Transverse colon (tissue), 4 donors: Measurements from ENCODE around the gene THADA. TPM values are rescaled to one million over a fixed set of nuclear protein-coding genes. Genes with fewer than 3 reads are reported as not detected.
"Not testable (repeated sequence)": the region's sequence is repeated elsewhere in the genome, so short reads cannot be mapped to it uniquely, and the experiment has no call there.

ENCODE experiments used
- DNase-seq: peaks from one replicate; pipeline ENCODE4 v3.0.0-alpha.2; 2019
- H3K27ac ChIP-seq, 4 donors: fragments of 200-600 bp; sonication (generic); 2 replicates each; pipeline ENCODE4 v1.5.1; 2016 to 2018; ENCODE audit warnings: inconsistent platforms in 4 of 4
- H3K27me3 ChIP-seq: fragments of 200-600 bp; sonication (generic); 2 replicates; pipeline ENCODE4 v1.5.1; 2017; ENCODE audit warnings: inconsistent platforms
- H3K36me3 ChIP-seq, 4 donors: fragments of 200-600 bp; sonication (generic); 2 replicates each; pipeline ENCODE4 v1.5.1; 2017 to 2019; ENCODE audit warnings: inconsistent platforms in 4 of 4
- H3K4me1 ChIP-seq, 4 donors: fragments of 200-600 bp; sonication (generic); 2 replicates each; pipeline ENCODE4 v1.5.1; 2017 to 2020; ENCODE audit warnings: inconsistent platforms in 4 of 4
- H3K4me3 ChIP-seq, 4 donors: fragments of 200-600 bp; sonication (generic); 1 replicate in 1 of 4; 2 replicates in 3 of 4; pipeline versions ENCODE4 v1.5.1 to v1.6.1; 2017 to 2019; ENCODE audit warnings: inconsistent platforms in 4 of 4
- H3K9me3 ChIP-seq, 2 donors: fragments of 200-600 bp; sonication (generic); 2 replicates each; pipeline ENCODE4 v1.5.1; 2017 to 2019; ENCODE audit warnings: inconsistent platforms in 2 of 2
- CTCF ChIP-seq, 5 experiments: fragments of 200-600 bp in 3 of 5; fragments of 450-650 bp in 2 of 5; sonication (generic) in 3 of 5; IDR thresholded peaks; 1 replicate in 2 of 5; 2 replicates in 3 of 5; pipeline ENCODE4 v1.5.1; 2016 to 2017; ENCODE audit warnings: antibody characterized with exemption in 5 of 5, inconsistent platforms in 3 of 5, mild to moderate bottlenecking in 2 of 5, moderate library complexity in 1 of 5
- EP300 ChIP-seq: sonication (generic); formaldehyde crosslinking; IDR thresholded peaks from one replicate; pipeline ENCODE4 v1.6.1; 2017; ENCODE audit warnings: antibody characterized with exemption, low read depth
- POLR2A ChIP-seq: fragments of 450-650 bp; IDR thresholded peaks from one replicate; pipeline ENCODE4 v1.6.1; 2016; ENCODE audit warnings: antibody characterized with exemption, mild to moderate bottlenecking, moderate library complexity
- POLR2AphosphoS5 ChIP-seq, 3 donors: sonication (generic); formaldehyde crosslinking; IDR thresholded peaks; one replicate each; pipeline ENCODE4 v1.6.1; 2016; ENCODE audit warnings: antibody characterized with exemption in 3 of 3
- WGBS, 2 donors: methylation state at CpG; one replicate each; pipeline ENCODE4 v1.1.5; 2018; ENCODE audit warnings: low coverage in 1 of 2; 5-methylcytosine and 5-hydroxymethylcytosine counted together
- in situ Hi-C, 4 donors: fragments of 200-750 bp; cut with MboI; loops; one replicate each; pipeline versions ENCODE4 v1.15.0 to v1.15.1; 2017; ENCODE audit warnings: low sequenced_read_pairs in 3 of 4, low pct_ligation_motif_present in 1 of 4, low pct_unique_long_range_greater_than_20kb in 1 of 4
- intact Hi-C: fragments of 100-400 bp; cut with DNase I; formaldehyde crosslinking; loops from one replicate; pipeline ENCODE4 v1.15.1; 2023; ENCODE audit warnings: low total_unique reads
- total RNA-seq, 4 donors: library from RNA; depleted of rRNA; stranded (reverse); fragments of >200 nt; gene quantifications; one replicate each; pipeline ENCODE4 v1.1.0, GENCODE V29; 2016

Gene THADA
- total RNA-seq, 4 donors from 2014 or later, result 21.7 to 78.6 (median 28.1) TPM

GRCh38 chr2:43609290-43609918 is 13.6 kb upstream of the THADA start:
- H3K4me3 ChIP-seq, result no peak overlapping the region
- H3K36me3 ChIP-seq, result no peaks in the 10 kb centered on the region
- DNase-seq, result peak; percentile 21
- H3K27ac ChIP-seq, result peak overlapping the region in 1 of 4 donors; percentile 11
- peaks cover 0 to 13% (median 2%) of the 10 kb centered on the region in 4 donors for H3K4me1 ChIP-seq
- H3K9me3 ChIP-seq, result no peaks in the 10 kb centered on the region
- in situ Hi-C loops, result loop anchor here in 3 of 4 donors (25.0 kb wide), 1 partner anchor 278 kb away; no protein-coding TSS in a partner anchor
- H3K27me3 ChIP-seq, result no peaks in the 10 kb centered on the region
- 43 to 44% methylated on average over 5 to 6 of the region's 6 CpGs for WGBS, 2 donors
- TF ChIP-seq POLR2A, result no peak
- TF ChIP-seq EP300, result no peak
- no peak for TF ChIP-seq POLR2AphosphoS5 (IDR thresholded peaks at IDR 0.05)
- peak; percentile 56 to 68 (median 63) for TF ChIP-seq CTCF (IDR thresholded peaks at IDR 0.05)
- intact Hi-C loops, result no loop called here

GRCh38 chr2:43605851-43606250 is 10.0 kb upstream of the THADA start:
- Histone ChIP-seq H3K4me1 (peaks cover 0 to 4% (median 0%) of the 10 kb centered on the region in 4 donors), H3K27ac (no peak overlapping the region), H3K4me3 (no peak overlapping the region), H3K9me3 (no peaks in the 10 kb centered on the region), H3K27me3 (no peaks in the 10 kb centered on the region), H3K36me3 (no peaks in the 10 kb centered on the region)
- in situ Hi-C loops, result loop anchor here in 3 of 4 donors (25.0 kb wide), 1 partner anchor 281 kb away; no protein-coding TSS in a partner anchor
- intact Hi-C loops, result no loop called here
- DNase-seq, result no peak
- 84 to 88% methylated on average over 5 of the region's 5 CpGs for WGBS, 2 donors
- TF ChIP-seq POLR2A, result no peak
- TF ChIP-seq CTCF (IDR thresholded peaks at IDR 0.05), result no peak
- TF ChIP-seq EP300, result no peak
- no peak for TF ChIP-seq POLR2AphosphoS5 (IDR thresholded peaks at IDR 0.05)

GRCh38 chr2:43605079-43605655 is 9.3 kb upstream of the THADA start:
- intact Hi-C loops, result no loop called here
- Histone ChIP-seq H3K27ac (no peak overlapping the region), H3K4me3 (no peak overlapping the region), H3K36me3 (no peaks in the 10 kb centered on the region), H3K9me3 (no peaks in the 10 kb centered on the region), H3K27me3 (no peaks in the 10 kb centered on the region), H3K4me1 (peaks cover 0 to 4% (median 0%) of the 10 kb centered on the region in 4 donors)
- DNase-seq, result peak; percentile 14
- in situ Hi-C loops, result loop anchor here in 3 of 4 donors (25.0 kb wide), 1 partner anchor 282 kb away; no protein-coding TSS in a partner anchor
- peak in 4 of 5 experiments; percentile 13 to 24 (median 21) for TF ChIP-seq CTCF (IDR thresholded peaks at IDR 0.05)
- TF ChIP-seq EP300, result no peak
- WGBS, 2 donors, result 11 to 16% methylated on average over 2 of the region's 2 CpGs

GRCh38 chr2:43604674-43605073 is 8.8 kb upstream of the THADA start:
- H3K9me3 ChIP-seq, result no peaks in the 10 kb centered on the region
- no peak overlapping the region for H3K27ac ChIP-seq
- H3K36me3 ChIP-seq, result no peaks in the 10 kb centered on the region
- no peak for TF ChIP-seq EP300
- H3K4me1 ChIP-seq, result peaks cover 0 to 4% (median 0%) of the 10 kb centered on the region in 4 donors
- no peak for DNase-seq
- no peaks in the 10 kb centered on the region for H3K27me3 ChIP-seq
- in situ Hi-C loops (loop anchor here in 3 of 4 donors (25.0 kb wide), 1 partner anchor 283 kb away; no protein-coding TSS in a partner anchor), intact Hi-C loops (no loop called here)
- 44 to 66% methylated on average over 4 of the region's 4 CpGs for WGBS, 2 donors
- no peak overlapping the region for H3K4me3 ChIP-seq

- H3K4me1 ChIP-seq, H3K4me3 ChIP-seq, DNase-seq, H3K27me3 ChIP-seq, H3K27ac ChIP-seq, H3K9me3 ChIP-seq, H3K36me3 ChIP-seq, intact Hi-C loops: not testable (repeated sequence)
- in situ Hi-C loops, result loop anchor here in 3 of 4 donors (25.0 kb wide), 1 partner anchor 287 kb away; no protein-coding TSS in a partner anchor
- 44 to 55% methylated on average over 1 of the region's 1 CpG for WGBS, 2 donors
Observed at GRCh38 chr2:43600596-43600995, 4.8 kb upstream of the THADA start.
